ENCODE data around the gene LHB.

LHB gene

DNA sequence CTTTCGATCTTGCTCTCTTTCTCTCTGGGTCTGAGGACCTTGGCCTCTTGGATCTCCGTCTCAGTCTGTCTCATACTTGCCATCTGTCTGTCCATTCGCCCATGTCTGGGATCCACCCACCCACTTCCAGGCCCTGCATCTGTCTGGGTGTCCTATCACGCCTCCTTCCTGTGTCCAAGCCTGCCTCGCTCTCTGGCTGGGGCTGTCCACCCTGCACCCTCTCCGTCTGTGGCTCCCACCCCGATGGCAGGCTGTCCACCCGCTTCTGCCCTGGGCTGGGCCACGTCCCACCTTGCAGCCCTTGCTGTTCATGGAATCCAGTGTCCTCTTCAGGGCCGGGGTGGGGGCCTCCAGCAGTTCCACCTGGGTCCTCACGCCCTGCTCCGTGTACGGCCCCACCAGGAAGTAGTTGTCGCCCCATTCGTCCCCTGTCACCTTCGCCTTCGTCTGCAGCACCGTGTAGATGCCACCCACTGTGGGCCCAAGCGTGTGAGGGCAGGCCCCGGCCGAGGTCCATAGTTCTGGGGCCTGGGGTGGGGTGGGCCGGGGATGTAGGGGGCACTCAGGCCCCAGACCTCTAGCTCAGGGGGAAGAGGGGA, 25.8 kb downstream of the LHB start:
- Histone ChIP-seq H3K4me3 (replicated peaks; ENCODE audit: insufficient read depth, low read length) (no peak overlapping the region; the same call in 1 of the 2 replicates), H3K27me3 (ENCODE audit: insufficient read depth, poor library complexity, severe bottlenecking) (no peaks in the 10 kb centered on the region), H3K27ac (replicated peaks) (peak overlapping the region; percentile 88; the same call in 1 of the 2 replicates)
- no peak for DNase-seq (ENCODE audit: low read depth in 1 of 2, low spot score in 1 of 2)
- no peak for TF ChIP-seq REST (IDR thresholded peaks at IDR 0.05; ENCODE audit: insufficient replicate concordance, low read depth)
- TF ChIP-seq CTCF (IDR thresholded peaks at IDR 0.05; ENCODE audit: insufficient read depth, low read length): no peak
- no peak for TF ChIP-seq GABPA (IDR thresholded peaks at IDR 0.05; ENCODE audit: low read depth)
- no peak for TF ChIP-seq POLR2AphosphoS5 (IDR thresholded peaks at IDR 0.05; ENCODE audit: low read depth)
- TF ChIP-seq SPI1 (IDR thresholded peaks at IDR 0.05; ENCODE audit: borderline replicate concordance, low read depth): no peak

GRCh38 chr19:48990400-48990799, 26.5 kb downstream of the LHB start:
- TF ChIP-seq CTCF (IDR thresholded peaks at IDR 0.05; ENCODE audit: insufficient read depth, low read length) (no peak), POLR2AphosphoS5 (IDR thresholded peaks at IDR 0.05; ENCODE audit: low read depth) (no peak), REST (IDR thresholded peaks at IDR 0.05; ENCODE audit: insufficient replicate concordance, low read depth) (no peak), SPI1 (IDR thresholded peaks at IDR 0.05; ENCODE audit: borderline replicate concordance, low read depth) (no peak), GABPA (IDR thresholded peaks at IDR 0.05; ENCODE audit: low read depth) (no peak)
- Histone ChIP-seq H3K27ac (replicated peaks) (no peak overlapping the region), H3K27me3 (ENCODE audit: insufficient read depth, poor library complexity, severe bottlenecking) (no peaks in the 10 kb centered on the region), H3K4me3 (replicated peaks; ENCODE audit: insufficient read depth, low read length) (no peak overlapping the region)
- DNase-seq (ENCODE audit: low read depth in 1 of 2, low spot score in 1 of 2): no peak

DNA sequence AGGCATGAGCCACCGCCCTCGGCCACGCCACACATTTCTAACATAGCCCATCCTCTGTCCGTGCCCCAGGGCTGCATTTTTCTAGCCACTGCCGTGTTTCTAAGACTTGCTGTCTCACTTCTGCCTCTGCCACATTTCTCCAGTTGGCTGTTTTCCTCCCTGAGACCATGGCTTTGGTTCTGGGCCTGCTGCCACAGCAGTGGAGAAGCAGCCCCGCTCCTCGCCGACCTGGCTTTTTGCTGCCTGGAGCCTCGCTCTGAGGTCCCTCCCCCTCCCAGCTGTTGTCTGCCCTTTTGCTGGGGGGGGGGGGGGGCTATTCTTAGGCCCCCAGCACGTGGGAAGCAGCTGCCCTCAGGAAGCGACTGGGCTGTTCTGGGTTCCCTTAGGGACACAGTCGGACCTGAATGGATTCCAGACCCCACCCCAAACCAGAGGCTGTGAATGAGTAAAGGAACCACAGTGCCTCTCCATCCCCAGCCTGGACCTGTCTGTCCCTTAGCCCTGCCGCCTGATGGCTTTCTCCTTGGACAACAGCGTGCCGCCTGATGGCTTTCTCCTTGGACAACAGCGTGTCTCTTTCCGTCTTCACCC, 27.1 kb downstream of the LHB start:
- no peaks in the 10 kb centered on the region for H3K27me3 ChIP-seq (ENCODE audit: insufficient read depth, poor library complexity, severe bottlenecking)
- TF ChIP-seq GABPA (IDR thresholded peaks at IDR 0.05; ENCODE audit: low read depth): no peak
- TF ChIP-seq CTCF (IDR thresholded peaks at IDR 0.05; ENCODE audit: insufficient read depth, low read length): no peak
- TF ChIP-seq POLR2AphosphoS5 (IDR thresholded peaks at IDR 0.05; ENCODE audit: low read depth): no peak
- no peak overlapping the region for H3K27ac ChIP-seq (replicated peaks)
- no peak overlapping the region for H3K4me3 ChIP-seq (replicated peaks; ENCODE audit: insufficient read depth, low read length)
- no peak for DNase-seq (ENCODE audit: low read depth in 1 of 2, low spot score in 1 of 2)
